K562 (cell line): ENCODE results near the gene GPR15LG. TPM values are rescaled to one million over a fixed set of nuclear protein-coding genes. Genes with fewer than 3 reads are reported as not detected.

Source experiments
- BRF1 ChIP-seq: IDR thresholded peaks from 3 replicates; pipeline ENCODE4 v1.6.1; 2011; ENCODE audit warnings: borderline replicate concordance, mild to moderate bottlenecking; ENCODE audit not compliant: insufficient read length; ENCODE audit errors: extremely low read depth
- CCAR2 ChIP-seq: fragments of 200-400 bp; formaldehyde crosslinking; IDR thresholded peaks from 2 replicates; pipeline ENCODE4 v1.6.1; 2017; ENCODE audit warnings: mild to moderate bottlenecking, low read depth, low read length
- HCFC1 ChIP-seq: IDR thresholded peaks from 2 replicates; pipeline ENCODE4 v1.6.1; 2012; ENCODE audit warnings: low read depth, low read length, improper control_type of control experiment
- HDAC3 ChIP-seq: fragments of 450-650 bp; IDR thresholded peaks from 2 replicates; pipeline ENCODE4 v1.6.1; 2018; ENCODE audit warnings: borderline replicate concordance, mild to moderate bottlenecking, moderate library complexity; ENCODE audit not compliant: partially characterized antibody
- HOMEZ ChIP-seq: fragments of 250-450 bp; sonication (Bioruptor Pico); IDR thresholded peaks from 2 replicates; pipeline ENCODE4 v1.4.0; 2020; ENCODE audit warnings: mild to moderate bottlenecking, moderate library complexity
- JUND ChIP-seq, 2 experiments: IDR thresholded peaks; 2 replicates in 1 of 2; 3 replicates in 1 of 2; pipeline ENCODE4 v1.6.1; 2011; ENCODE audit warnings: borderline replicate concordance in 2 of 2, low read depth in 2 of 2, low read length in 2 of 2, improper control_type of control experiment in 1 of 2, missing biosample characterization in 1 of 2, missing genetic modification characterization in 1 of 2, missing genetic modification reagents in 1 of 2
- KDM1A ChIP-seq, 2 experiments: fragments of 450-650 bp; IDR thresholded peaks; 2 replicates each; pipeline ENCODE4 v1.6.1; 2016; ENCODE audit warnings: mild to moderate bottlenecking in 2 of 2
- KLF13 ChIP-seq: fragments of 450-650 bp; IDR thresholded peaks from 2 replicates; pipeline ENCODE4 v1.6.1; 2016; ENCODE audit warnings: missing genetic modification characterization, low read depth, mild to moderate bottlenecking, missing compliant biosample characterization, moderate library complexity, borderline replicate concordance
- LARP7 ChIP-seq: fragments of 450-650 bp; IDR thresholded peaks from 2 replicates; pipeline ENCODE4 v1.6.1; 2016
- PPARD ChIP-seq: fragments of 250-450 bp; sonication (Bioruptor Pico); IDR thresholded peaks from 2 replicates; pipeline ENCODE4 v1.8.0; 2022; ENCODE audit warnings: inconsistent platforms, mild to moderate bottlenecking, moderate library complexity
- PTRF ChIP-seq: fragments of 450-650 bp; IDR thresholded peaks from 2 replicates; pipeline ENCODE4 v1.6.1; 2016; ENCODE audit warnings: mild to moderate bottlenecking, missing genetic modification characterization, missing compliant biosample characterization
- SMARCC2 ChIP-seq: fragments of 450-650 bp; IDR thresholded peaks from 2 replicates; pipeline ENCODE4 v1.6.1; 2017; ENCODE audit warnings: antibody characterized with exemption, moderate library complexity, mild to moderate bottlenecking, low read depth
- SP1 ChIP-seq: sonication (generic); formaldehyde crosslinking; IDR thresholded peaks from 2 replicates; pipeline ENCODE4 v1.8.1; 2022; ENCODE audit warnings: mild to moderate bottlenecking, missing genetic modification reagents
- ZBTB7A ChIP-seq: IDR thresholded peaks from 2 replicates; pipeline ENCODE4 v1.6.1; 2011; ENCODE audit warnings: low read depth, mild to moderate bottlenecking, low read length, moderate library complexity, borderline replicate concordance; ENCODE audit not compliant: control insufficient read depth
- ZNF12 ChIP-seq: sonication (generic); formaldehyde crosslinking; IDR thresholded peaks from 2 replicates; pipeline ENCODE4 v1.4.0; 2020; ENCODE audit warnings: mild to moderate bottlenecking, missing genetic modification reagents
- ZNF41 ChIP-seq: fragments of 250-450 bp; sonication (Bioruptor Pico); conservative IDR thresholded peaks from 2 replicates; pipeline ENCODE4 v1.4.0; 2020; ENCODE audit warnings: mild to moderate bottlenecking
- ZNF609 ChIP-seq: sonication (generic); formaldehyde crosslinking; IDR thresholded peaks from 2 replicates; pipeline ENCODE4 v1.8.1; 2023; ENCODE audit warnings: missing genetic modification reagents, mild to moderate bottlenecking, borderline replicate concordance
- ZNF696 ChIP-seq: fragments of 250-450 bp; sonication (Bioruptor Pico); conservative IDR thresholded peaks from 2 replicates; pipeline ENCODE4 v1.4.0; 2020; ENCODE audit warnings: mild to moderate bottlenecking, moderate library complexity
- polyA plus RNA-seq, 8 experiments: library from polyadenylated mRNA; depleted of rRNA in 4 of 8; stranded (reverse) in 5 of 8; unstranded in 3 of 8; fragments of >200 nt; fragmentation: Nextera tagmentation in 2 of 8; fragmentation: Illumina TruSeq in 1 of 8; extraction: Ambion mirVana in 2 of 8; extraction: Trizol in 1 of 8; gene quantifications; 2 replicates each; pipeline versions ENCODE4 v1.2.1 to v1.2.3, GENCODE V29; 2011 to 2014; ENCODE audit warnings: inconsistent platforms in 1 of 8, missing spikeins in 1 of 8
- total RNA-seq, 7 experiments: library from RNA; depleted of rRNA in 6 of 7; stranded (reverse); fragments of >200 nt in 6 of 7; fragmentation: Illumina TruSeq in 2 of 7; extraction: Trizol in 2 of 7; gene quantifications; 2 replicates each; pipeline versions ENCODE4 v1.2.1 to v1.2.3, GENCODE V29; 2011 to 2021; ENCODE audit warnings: low replicate concordance in 1 of 7
- TF ChIP-seq, protein P1 (sequence below): fragments of 250-450 bp; sonication (Bioruptor Pico); IDR thresholded peaks from 2 replicates; pipeline ENCODE4 v1.8.0; 2022; ENCODE audit warnings: moderate library complexity, mild to moderate bottlenecking, inconsistent platforms

The GPR15LG gene
- total and polyA plus RNA-seq, 9 of the 15 experiments (the other 6 are each of a cell fraction or from before 2014, with no cell fraction given): 0.51 TPM; not detected in 8

DNA sequence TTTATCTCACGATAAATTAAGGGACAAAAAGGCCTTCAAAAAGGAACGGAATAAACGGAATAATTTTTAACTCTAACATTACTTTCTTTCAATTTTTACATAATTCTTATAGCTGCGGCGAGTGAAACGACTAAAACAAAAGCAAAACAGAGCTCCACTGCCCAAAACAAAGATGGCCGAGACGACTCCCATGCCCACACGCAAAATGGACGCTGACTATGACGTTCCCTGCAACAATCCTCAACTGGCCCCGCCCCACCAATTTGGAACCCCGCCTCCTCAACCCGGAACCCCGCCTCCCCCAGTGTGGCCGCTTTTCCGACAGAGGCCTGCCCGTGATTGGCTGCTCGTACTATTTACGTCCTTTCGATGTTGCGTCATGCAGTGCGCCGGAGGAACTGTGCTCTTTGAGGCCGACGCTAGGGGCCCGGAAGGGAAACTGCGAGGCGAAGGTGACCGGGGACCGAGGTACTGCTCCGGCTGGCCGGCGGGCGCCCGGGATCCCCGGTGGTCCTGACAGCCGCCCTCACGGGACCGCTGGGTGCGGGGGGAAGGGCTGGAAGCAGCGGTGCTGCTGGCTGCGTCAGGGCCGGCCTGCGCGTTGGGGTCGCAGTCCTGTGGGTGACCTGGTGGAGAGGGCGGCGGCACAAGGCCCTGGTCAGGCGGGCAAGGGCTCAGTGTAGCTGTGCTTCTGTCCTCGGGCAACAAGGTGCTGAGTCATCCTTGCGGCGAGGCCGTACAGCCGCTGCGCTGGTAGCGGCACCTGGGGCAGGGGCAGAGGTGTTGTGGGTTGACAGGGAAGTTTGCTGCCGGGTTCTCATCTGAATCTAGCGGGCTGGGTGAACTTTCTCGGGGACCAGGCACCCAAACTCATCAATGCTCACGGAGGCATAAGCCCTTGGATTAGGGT is 34.2 kb upstream of the GPR15LG start, which contains the start of gene GHITM (continued):
- TF ChIP-seq KLF13 (tag) (no peak; the same call in 1 of the 2 replicates), SP1 (CRISPR knock-in tag) (peak; percentile 82), LARP7 (no peak), CCAR2 (no peak), HOMEZ (CRISPR knock-in tag) (no peak), PTRF (tag) (0 out of 2 replicates have a peak, but pooled peaks have one; percentile 18), ZNF41 (CRISPR knock-in tag) (no peak), HCFC1 (peak; percentile 86), ZBTB7A (peak; percentile 59; the same call in 1 of the 2 replicates), HDAC3 (peak; percentile 5), ZNF609 (no peak), PPARD (no peak), KDM1A (IDR thresholded peaks at IDR 0.05) (no peak), BRF1 (no peak), JUND (IDR thresholded peaks at IDR 0.05; ENCODE audit: borderline replicate concordance, low read depth, low read length) (peak; percentile 79), JUND (tag; IDR thresholded peaks at IDR 0.05; ENCODE audit: borderline replicate concordance, low read depth, low read length) (peak; percentile 45; the same call in 2 of the 3 replicates), ZNF12 (CRISPR knock-in tag) (peak; percentile 56; the same call in 1 of the 2 replicates), SMARCC2 (no peak), ZNF696 (CRISPR knock-in tag) (no peak)
- TF ChIP-seq, protein P1, sequence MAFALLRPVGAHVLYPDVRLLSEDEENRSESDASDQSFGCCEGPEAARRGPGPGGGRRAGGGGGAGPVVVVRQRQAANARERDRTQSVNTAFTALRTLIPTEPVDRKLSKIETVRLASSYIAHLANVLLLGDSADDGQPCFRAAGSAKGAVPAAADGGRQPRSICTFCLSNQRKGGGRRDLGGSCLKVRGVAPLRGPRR: no peak
